Mesenteric fat pad (tissue), 1 donor: ENCODE measurements around the gene DHX34. TPM values are rescaled to one million over a fixed set of nuclear protein-coding genes. Genes with fewer than 3 reads are reported as not detected.
"Not testable (repeated sequence)": the region's sequence is repeated elsewhere in the genome, so short reads cannot be mapped to it uniquely, and the experiment has no call there.

Experiments
- DNase-seq: peaks from one replicate; pipeline ENCODE4 v3.0.0-alpha.2; 2020; ENCODE audit warnings: low spot score
- total RNA-seq: library from RNA; stranded (reverse); fragmentation: NEBNext Ultra II Directional; extraction: Animal tissue kit (Norgen Biotek cat#: 25700); gene quantifications from one replicate; pipeline ENCODE4 v1.2.1, GENCODE V29; 2021
- donor health status: DM: yes; HTN: yes; CAD: no.

The DHX34 gene
- total RNA-seq, 1 donor from 2014 or later: 13.2 TPM

- DNase-seq: not testable (repeated sequence)
These were observed 16.3 kb downstream of the DHX34 start for GRCh38 chr19:47365455-47365854.

GRCh38 chr19:47370045-47370611 lies 21.0 kb downstream of the DHX34 start:
- no peak for DNase-seq

- DNase-seq: no peak
These were observed 22.1 kb downstream of the DHX34 start for GRCh38 chr19:47371261-47371660.

- DNase-seq: no peak
These were observed 23.5 kb downstream of the DHX34 start for GRCh38 chr19:47372603-47373002.

GRCh38 chr19:47373246-47374240 lies 24.4 kb downstream of the DHX34 start:
- DNase-seq: no peak

DNA sequence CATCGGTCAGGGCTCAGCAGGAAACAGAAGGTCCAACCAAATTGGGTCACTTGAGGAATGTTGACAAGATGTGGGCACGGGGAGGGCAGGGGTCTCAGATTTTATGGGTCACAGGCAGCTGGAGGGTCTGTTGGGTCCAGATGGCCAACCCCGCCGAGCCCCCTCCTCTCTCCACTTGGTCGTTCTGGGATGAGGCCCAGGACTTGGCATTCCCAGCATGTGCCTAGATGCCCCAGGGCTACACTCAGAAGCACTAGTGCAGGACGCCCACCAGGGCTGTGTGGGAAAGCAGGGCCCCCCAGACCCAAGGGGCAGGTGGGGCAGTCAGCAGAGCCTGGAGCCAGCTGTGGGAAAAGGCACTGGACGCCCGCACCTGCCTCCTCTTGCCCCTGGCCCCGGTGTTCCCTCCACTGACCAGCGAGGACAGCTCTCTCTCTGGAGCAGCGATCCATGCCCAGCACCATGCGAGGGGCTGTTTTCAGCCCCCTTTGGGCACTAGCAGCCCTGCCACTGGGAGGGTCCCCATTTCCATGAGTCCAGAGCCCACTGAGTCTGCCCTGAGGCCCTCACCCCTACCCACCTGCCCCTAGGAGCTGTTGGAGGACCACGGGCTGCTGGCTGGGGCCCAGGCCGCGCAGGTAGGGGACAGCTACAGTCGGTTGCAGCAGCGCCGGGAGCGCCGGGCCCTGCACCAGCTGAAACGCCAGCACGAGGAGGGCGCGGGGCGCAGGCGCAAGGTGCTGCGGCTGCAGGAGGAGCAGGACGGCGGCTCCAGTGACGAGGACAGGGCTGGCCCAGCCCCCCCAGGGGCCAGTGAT lies 26.0 kb downstream of the DHX34 start:
- DNase-seq: no peak

DNA sequence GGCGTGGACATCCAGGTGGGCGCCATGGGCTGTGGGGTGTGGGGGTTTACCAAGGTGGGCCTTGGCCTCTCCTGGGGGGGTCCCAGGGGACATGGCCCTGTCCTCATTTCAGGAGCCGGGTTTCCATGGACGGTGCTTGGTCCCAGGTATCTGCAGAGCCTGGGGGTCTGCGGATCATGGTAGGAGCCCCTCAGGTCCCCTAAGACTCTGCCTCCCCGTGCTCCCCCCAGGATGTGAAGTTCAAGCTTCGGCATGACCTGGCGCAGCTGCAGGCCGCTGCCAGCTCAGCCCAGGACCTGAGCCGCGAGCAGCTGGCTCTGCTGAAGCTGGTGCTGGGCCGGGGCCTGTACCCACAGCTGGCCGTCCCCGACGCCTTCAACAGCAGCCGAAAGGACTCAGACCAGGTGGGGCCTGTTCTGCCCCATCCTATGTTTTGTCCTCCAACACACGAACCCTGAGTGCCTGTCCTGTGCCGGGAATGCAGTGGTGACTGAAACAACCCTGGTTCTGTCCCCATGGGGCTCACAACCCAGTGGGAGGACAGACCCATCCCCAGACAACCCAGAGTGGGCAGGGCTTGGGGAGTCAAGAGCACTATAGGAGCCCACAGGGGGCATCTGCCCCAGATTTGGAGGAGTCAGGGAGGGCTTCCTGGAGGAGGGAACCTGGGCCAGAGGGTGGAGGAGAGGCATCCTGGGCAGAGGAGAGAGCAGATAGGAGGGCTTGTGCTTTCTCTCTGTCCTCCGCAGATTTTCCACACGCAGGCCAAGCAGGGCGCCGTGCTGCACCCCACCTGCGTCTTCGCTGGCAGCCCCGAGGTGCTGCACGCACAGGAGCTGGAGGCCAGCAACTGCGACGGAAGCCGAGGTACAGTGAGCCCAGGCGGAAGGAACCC lies 26.8 kb downstream of the DHX34 start:
- no peak for DNase-seq

DNA sequence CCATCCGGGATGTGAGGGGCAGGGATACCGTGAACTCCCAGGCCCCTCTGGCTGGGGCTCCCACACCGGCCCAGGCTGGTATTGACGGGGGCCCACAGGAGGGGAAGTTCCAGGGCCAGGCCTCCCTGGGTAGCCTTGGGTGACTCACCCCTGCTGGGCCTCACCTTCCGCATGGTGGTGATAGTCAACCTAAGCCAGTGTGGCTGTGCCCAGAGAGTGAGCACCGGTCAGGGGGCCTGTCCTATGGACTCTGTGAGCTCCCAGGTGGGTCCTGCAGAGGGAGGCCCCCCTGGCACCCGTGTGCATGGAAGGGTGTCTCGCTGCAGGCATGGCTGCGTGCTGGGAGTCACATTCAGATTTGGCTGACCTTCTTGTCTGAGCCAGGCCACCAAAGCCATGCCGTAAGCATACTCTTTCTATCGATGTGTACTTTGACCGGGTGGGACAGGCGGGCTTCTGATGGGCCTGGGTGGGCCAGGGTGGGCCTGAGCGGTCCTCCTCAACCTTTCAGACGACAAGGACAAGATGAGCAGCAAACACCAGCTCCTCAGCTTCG lies 27.6 kb downstream of the DHX34 start:
- DNase-seq: no peak

- DNase-seq: no peak
These were observed 28.1 kb downstream of the DHX34 start for GRCh38 chr19:47377208-47377701.

DNA sequence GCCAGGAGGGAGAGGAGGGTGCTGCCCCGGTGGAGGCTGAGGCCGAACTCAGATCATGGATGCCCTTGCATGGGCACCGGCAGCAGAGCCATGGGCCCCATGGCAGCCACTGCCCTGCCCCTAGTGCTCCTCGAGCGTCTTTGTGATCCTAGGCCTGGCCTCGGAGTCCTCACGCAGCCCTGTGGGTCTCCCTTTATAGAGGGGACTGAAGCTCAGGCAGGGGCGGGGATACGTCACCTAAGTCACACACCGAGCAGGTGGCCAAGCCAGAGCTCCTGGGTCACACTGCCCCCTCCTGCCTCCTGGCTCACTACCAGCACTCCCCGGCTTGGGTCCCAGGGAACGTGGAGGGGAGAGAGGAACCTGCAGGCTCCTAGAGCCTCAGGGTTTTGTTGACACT lies 28.7 kb downstream of the DHX34 start:
- DNase-seq: no peak

DNA sequence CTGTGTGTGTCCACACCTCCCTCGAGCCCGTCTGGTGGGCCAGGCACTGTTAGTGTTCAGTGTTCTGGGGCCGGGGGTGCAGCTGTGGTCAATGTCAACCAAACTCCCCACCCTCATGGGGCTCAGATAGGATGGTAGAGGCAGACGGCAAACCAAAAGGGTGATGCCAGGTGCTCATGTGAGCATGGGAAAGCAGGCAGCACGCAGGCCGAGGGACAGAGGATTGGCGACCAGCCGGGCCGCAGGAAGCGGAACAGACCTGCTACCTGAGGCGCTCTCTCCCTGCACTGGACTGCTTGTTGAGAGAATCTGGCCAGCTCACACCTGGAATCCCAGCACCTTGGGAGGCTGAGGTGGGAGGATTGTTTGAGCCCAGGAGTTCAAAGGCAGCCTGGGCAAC lies 29.1 kb downstream of the DHX34 start:
- DNase-seq: no peak

- no peak for DNase-seq
These were observed 30.3 kb downstream of the DHX34 start for GRCh38 chr19:47379381-47379938.

DNA sequence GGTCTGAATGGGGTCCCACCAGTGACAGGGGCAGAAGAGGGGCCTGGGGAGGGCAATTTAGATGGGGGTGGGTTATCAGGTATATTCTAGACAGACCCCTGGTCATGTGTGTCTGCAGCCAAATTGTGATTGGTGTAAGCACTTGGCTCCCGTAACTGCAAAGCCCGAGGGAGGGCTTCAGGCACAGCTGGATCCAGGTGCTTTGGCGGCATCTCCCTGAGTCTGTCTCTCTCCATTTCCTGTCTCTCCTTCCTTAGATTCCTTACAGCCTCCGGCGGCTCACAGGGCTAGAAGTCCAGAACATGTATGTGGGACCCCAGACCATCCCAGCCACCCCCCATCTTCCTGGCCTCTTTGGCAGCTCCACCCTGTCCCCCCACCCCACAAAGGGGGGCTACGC lies 31.4 kb downstream of the DHX34 start:
- DNase-seq: no peak

- DNase-seq: no peak
These were observed 32.0 kb downstream of the DHX34 start for GRCh38 chr19:47381121-47381520.

GRCh38 chr19:47381653-47382279 lies 32.7 kb downstream of the DHX34 start:
- DNase-seq: no peak

DNA sequence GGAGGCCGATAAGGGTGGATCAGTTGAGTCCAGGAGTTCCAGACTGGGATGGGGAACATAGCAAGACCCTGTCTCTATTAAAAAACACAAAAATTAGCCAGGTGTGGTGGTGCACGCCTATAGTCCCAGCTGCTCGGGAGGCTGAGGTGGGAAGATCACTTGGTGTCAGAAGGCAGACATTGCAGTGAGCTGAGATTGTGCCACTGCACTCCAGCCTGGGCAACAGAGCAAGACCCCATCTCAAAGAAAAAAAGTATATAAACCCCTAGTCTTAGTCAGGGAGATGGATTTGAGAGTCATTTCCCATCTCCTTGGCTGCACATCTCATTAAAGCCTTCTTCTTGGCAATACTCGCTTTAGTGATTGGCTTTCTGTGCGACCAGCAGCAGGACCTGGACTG lies 34.8 kb downstream of the DHX34 start:
- not testable (repeated sequence) for DNase-seq

DNA sequence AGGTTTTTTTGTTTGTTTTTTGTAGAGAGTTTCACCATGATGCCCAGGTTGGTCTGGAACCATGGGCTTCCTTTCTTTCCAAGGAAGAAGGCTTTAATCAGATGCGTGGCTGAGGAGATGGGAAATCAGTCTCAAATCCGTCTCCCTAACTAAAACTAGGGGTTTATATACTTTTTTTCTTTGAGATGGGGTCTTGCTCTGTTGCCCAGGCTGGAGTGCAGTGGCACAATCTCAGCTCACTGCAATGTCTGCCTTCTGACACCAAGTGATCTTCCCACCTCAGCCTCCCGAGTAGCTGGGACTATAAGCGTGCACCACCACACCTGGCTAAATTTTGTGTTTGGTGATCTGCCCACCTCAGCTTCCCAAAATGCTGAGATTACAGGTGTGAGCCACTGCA lies 35.4 kb downstream of the DHX34 start:
- not testable (repeated sequence) for DNase-seq

- not testable (repeated sequence) for DNase-seq
These were observed 37.5 kb downstream of the DHX34 start for GRCh38 chr19:47386582-47386981.

DNA sequence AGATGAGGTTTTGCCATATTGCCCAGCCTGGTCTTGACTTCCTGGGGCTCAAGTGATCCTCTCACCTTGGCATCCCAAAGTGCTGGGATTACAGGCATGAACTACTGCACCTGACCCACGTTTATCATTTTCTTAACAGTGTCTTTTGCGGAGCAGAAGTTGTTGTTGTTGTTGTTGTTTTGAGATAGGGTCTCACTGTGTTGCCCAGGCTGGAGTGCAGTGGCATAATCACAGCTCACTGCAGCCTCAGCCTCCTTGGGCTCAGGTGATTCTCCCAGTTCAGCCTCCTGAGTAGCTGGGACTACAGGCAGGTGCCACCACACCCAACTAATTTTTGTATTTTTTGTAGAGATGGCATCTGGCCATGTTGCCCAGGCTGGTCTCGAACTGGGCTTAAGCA lies 38.5 kb downstream of the DHX34 start:
- not testable (repeated sequence) for DNase-seq
